Right lobe of liver (tissue), 6 donors: ENCODE measurements around the gene VDR. TPM values are rescaled to one million over a fixed set of nuclear protein-coding genes. Genes with fewer than 3 reads are reported as not detected.

Source experiments
- ATAC-seq, 4 donors: fragments of 200-7000 bp; cut with Tn5 transposase; one replicate each; pipeline ENCODE4 v1.9.1; 2020; ENCODE audit warnings: mild to moderate bottlenecking in 4 of 4, moderate library complexity in 4 of 4
- DNase-seq, 3 donors: peaks; one replicate each; pipeline ENCODE4 v3.0.0-alpha.2; 2020
- H3K27ac ChIP-seq, 3 donors: fragments of 200-600 bp; one replicate each; pipeline ENCODE4 v1.8.0; 2022
- H3K27me3 ChIP-seq, 2 donors: fragments of 200-600 bp; one replicate each; pipeline ENCODE4 v1.8.0; 2022
- H3K36me3 ChIP-seq, 4 donors: fragments of 200-600 bp; sonication (generic) in 1 of 4; one replicate each; pipeline versions ENCODE4 v1.5.1 to v1.8.0; 2017 to 2022; ENCODE audit warnings: control low read depth in 1 of 4
- H3K4me1 ChIP-seq, 4 donors: fragments of 200-600 bp; sonication (generic) in 1 of 4; one replicate each; pipeline versions ENCODE4 v1.5.1 to v1.8.0; 2017 to 2022; ENCODE audit warnings: control low read depth in 1 of 4
- H3K4me3 ChIP-seq, 3 donors: fragments of 200-600 bp; one replicate each; pipeline ENCODE4 v1.8.0; 2022
- H3K9me3 ChIP-seq, 4 donors: fragments of 200-600 bp; sonication (generic) in 1 of 4; one replicate each; pipeline versions ENCODE4 v1.5.1 to v1.8.0; 2017 to 2022; ENCODE audit warnings: control low read depth in 1 of 4
- POLR2A ChIP-seq: fragments of 450-650 bp; IDR thresholded peaks from one replicate; pipeline ENCODE4 v1.6.1; 2017; ENCODE audit warnings: antibody characterized with exemption, mild to moderate bottlenecking
- WGBS: methylation state at CpG from one replicate; pipeline ENCODE4 v1.1.6; 2018; ENCODE audit warnings: low coverage, low lambda C conversion rate; ENCODE audit not compliant: insufficient coverage; ENCODE audit errors: missing lambda C conversion rate; 5-methylcytosine and 5-hydroxymethylcytosine counted together
- intact Hi-C, 2 donors: fragments of 100-400 bp; cut with DNase I; formaldehyde crosslinking; loops; one replicate each; pipeline versions ENCODE4 v1.11.2 to v1.14.1; 2022
- total RNA-seq, 6 experiments: library from RNA; depleted of rRNA in 2 of 6; stranded (reverse); fragments of >200 nt in 2 of 6; fragmentation: NEBNext Ultra II Directional in 3 of 6; extraction: Animal tissue kit (Norgen Biotek cat#: 25700) in 3 of 6; gene quantifications; one replicate each; pipeline versions ENCODE4 v1.1.0 to v1.2.4, GENCODE V29; 2016 to 2023
- TF ChIP-seq, protein P1 (sequence below), 4 donors: fragments of 200-600 bp in 3 of 4; fragments of 450-650 bp in 1 of 4; IDR thresholded peaks; one replicate each; pipeline versions ENCODE4 v1.5.1 to v1.8.0; 2016 to 2022; ENCODE audit warnings: antibody characterized with exemption in 4 of 4, mild to moderate bottlenecking in 2 of 4
- donor health status: DM: no; HTN: yes; CAD: no.
- donor health status: DM: no; HTN: no; CAD: no.
- donor health status: DM: no; HTN: no; CAD: no.
- donor health status: DM: no; HTN: yes; CAD: no.
- donor health status: DM: no; HTN: yes; CAD: no.

The VDR gene
- total RNA-seq, 6 experiments from 2014 or later: 0.18 to 1.2 (median 0.39) TPM

DNA sequence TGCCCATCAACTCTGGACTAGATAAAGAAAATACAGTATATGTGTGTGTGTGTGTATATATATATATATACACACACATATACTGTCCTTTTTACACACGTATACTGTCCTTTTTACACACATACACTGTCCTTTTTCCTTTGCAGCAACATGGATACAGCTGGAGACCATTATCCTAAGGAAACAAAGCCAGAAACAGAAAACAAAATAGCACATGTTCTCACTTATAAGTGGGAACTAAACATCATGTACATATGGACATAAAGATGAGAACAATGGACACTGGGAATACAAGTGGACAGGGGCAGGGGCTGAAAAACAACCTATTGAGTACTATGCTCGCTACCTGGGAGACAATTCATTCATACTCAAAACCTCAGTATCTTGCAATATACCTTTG is 23.7 kb downstream of the VDR start:
- intact Hi-C loops: no loop called here
- Histone ChIP-seq H3K4me1 (no peaks in the 10 kb centered on the region), H3K27me3 (no peaks in the 10 kb centered on the region), H3K4me3 (no peak overlapping the region), H3K36me3 (no peaks in the 10 kb centered on the region), H3K27ac (no peak overlapping the region), H3K9me3 (no peaks in the 10 kb centered on the region)
- TF ChIP-seq, protein P1, sequence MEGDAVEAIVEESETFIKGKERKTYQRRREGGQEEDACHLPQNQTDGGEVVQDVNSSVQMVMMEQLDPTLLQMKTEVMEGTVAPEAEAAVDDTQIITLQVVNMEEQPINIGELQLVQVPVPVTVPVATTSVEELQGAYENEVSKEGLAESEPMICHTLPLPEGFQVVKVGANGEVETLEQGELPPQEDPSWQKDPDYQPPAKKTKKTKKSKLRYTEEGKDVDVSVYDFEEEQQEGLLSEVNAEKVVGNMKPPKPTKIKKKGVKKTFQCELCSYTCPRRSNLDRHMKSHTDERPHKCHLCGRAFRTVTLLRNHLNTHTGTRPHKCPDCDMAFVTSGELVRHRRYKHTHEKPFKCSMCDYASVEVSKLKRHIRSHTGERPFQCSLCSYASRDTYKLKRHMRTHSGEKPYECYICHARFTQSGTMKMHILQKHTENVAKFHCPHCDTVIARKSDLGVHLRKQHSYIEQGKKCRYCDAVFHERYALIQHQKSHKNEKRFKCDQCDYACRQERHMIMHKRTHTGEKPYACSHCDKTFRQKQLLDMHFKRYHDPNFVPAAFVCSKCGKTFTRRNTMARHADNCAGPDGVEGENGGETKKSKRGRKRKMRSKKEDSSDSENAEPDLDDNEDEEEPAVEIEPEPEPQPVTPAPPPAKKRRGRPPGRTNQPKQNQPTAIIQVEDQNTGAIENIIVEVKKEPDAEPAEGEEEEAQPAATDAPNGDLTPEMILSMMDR (IDR thresholded peaks at IDR 0.05): no peak
- no peak for TF ChIP-seq POLR2A
- no peak for ATAC-seq
- no peak for DNase-seq
- WGBS: 100% methylated on average over 2 of the region's 2 CpGs

DNA sequence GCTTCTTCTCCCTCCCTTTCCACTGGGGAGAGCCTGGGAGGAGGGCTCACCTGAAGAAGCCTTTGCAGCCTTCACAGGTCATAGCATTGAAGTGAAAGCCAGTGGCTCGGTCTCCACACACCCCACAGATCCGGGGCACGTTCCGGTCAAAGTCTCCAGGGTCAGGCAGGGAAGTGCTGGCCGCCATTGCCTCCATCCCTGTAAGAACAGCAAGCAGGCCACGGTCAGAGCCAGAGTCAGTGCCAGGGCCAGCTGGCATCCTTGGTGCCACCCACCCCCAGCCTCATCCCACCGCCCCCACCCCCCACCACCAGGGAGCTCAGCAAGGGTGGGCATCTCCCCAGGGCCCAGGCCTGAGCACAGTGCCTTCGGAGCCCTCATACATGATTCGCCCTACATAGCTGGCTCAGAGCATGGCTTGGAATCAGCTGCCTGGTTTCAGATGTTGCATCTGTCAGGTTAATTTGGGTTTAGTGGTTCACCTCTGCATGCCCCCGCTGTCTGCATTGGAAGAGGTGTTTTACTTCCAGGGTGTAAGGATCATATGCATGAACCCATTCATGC is 25.8 kb downstream of the VDR start:
- WGBS: no CpG with 5 or more reads among the region's 10 CpGs
- TF ChIP-seq, protein P1 (IDR thresholded peaks at IDR 0.05): no peak
- TF ChIP-seq POLR2A: no peak
- no peak for DNase-seq

DNA sequence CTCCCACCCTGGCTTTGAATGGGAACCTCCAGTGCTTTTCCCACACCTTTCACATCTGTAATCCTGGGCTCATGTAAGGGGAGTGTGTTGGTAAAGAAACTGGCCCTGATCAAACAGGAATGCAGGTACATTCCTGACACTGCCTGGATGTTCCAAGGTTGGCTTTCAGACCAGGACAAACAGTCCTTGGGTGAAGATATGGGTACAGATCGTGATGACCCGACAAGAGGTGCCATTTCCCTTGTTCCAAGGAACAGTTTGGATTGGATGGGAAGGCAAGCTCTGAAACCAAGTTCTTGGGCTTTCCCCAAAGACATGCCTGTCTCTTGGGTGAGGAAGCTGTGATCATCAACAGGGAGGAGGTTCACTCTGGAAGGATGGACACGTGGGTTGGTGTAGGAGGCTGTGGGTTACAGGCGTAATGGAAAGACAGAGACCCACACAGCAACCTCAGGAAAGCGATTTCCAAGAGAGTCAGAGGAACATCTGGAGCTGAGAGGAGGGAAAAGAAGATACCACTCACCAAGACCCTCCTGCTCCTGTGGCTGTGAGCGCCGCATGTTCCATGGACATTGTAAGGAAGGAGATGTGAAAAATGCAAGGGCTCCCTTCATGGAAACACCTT is 26.4 kb downstream of the VDR start:
- Histone ChIP-seq H3K9me3 (no peaks in the 10 kb centered on the region), H3K4me3 (no peak overlapping the region), H3K27ac (no peak overlapping the region), H3K36me3 (no peaks in the 10 kb centered on the region), H3K27me3 (no peaks in the 10 kb centered on the region), H3K4me1 (no peaks in the 10 kb centered on the region)
- intact Hi-C loops: no loop called here
- DNase-seq: no peak
- no peak for ATAC-seq
- 95% methylated on average over 4 of the region's 7 CpGs for WGBS
- TF ChIP-seq, protein P1 (IDR thresholded peaks at IDR 0.05): no peak
- no peak for TF ChIP-seq POLR2A

More for the DNA sequence above, 25.8 kb downstream of the VDR start:
- ATAC-seq: no peak
- Histone ChIP-seq H3K27me3 (no peaks in the 10 kb centered on the region), H3K27ac (no peak overlapping the region), H3K4me1 (no peaks in the 10 kb centered on the region), H3K9me3 (no peaks in the 10 kb centered on the region), H3K36me3 (no peaks in the 10 kb centered on the region), H3K4me3 (no peak overlapping the region)
- intact Hi-C loops: no loop called here

DNA sequence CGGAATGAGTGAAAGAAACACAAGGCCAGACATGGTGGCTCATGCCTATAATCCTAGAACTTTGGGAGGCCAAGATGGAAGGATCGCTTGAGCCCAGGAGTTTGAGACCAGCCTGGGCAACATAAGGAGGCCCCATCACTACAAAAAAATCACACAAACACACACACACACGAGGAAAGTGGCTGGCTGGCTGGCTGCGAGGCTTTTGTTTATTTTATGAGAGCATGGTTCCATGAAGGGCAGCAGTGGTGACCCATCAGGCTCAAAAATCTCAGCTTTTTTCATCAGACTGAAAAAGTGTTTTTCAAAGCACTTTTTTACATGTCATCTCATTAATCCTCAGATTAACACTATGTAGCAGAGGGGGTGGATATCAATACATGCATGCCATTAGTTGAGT is 27.7 kb downstream of the VDR start:
- Histone ChIP-seq H3K27ac (no peak overlapping the region), H3K36me3 (no peaks in the 10 kb centered on the region), H3K27me3 (no peaks in the 10 kb centered on the region), H3K4me1 (no peaks in the 10 kb centered on the region), H3K4me3 (no peak overlapping the region), H3K9me3 (no peaks in the 10 kb centered on the region)
- 54% methylated on average over 4 of the region's 4 CpGs for WGBS
- TF ChIP-seq, protein P1 (IDR thresholded peaks at IDR 0.05): no peak
- TF ChIP-seq POLR2A: no peak
- DNase-seq: no peak
- intact Hi-C loops: no loop called here
- no peak for ATAC-seq
